Stimulated activated CD4-positive, alpha-beta T cell treated with anti-CD3 and anti-CD28 coated beads, Interleukin-2, amount 100 ng/mL, for 4 hours (primary cell): ENCODE measurements around the gene PLB1.

Experiments used
- DNase-seq: peaks from one replicate; pipeline ENCODE4 v3.0.0-alpha.2; 2020; ENCODE audit warnings: low read depth

Gene PLB1

DNA sequence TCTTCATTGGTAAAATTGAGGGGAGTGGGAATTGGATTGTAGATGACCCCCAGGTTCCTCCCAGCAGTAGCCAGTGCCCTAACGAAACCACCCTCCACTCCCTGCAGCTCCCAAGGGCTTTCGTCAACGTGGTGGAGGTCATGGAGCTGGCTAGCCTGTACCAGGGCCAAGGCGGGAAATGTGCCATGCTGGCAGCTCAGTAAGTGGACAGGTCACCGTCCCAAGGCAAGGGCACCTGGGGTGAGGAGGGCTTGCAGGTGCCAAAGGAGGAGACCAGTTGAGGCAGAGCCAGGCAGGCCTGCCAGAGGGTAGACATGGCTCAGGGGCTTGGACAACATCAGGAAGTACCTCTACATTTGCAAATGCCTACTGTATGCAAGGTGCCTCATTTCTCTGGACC is 133.1 kb downstream of the PLB1 start:
- no peak for DNase-seq

DNA sequence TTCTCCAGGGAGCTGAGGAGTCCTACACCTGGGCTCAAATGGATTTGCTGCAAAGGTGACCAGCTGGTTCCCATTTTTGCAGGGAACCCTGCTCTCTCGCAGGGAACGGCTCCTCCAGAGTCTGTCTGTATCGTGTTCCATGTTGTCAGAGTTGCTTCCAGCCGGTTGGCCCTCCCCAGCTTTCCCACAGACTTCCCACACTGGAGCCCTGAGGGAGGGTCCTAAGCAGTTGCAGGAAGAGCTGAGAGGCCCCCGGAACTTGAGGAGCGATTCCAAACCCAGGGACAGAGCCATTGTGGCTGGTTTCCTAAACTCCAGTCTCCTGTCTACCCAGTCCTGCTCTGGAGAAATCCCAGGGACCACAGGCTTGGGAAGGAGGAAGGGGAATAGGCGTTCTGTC is 134.1 kb downstream of the PLB1 start:
- no peak for DNase-seq

DNA sequence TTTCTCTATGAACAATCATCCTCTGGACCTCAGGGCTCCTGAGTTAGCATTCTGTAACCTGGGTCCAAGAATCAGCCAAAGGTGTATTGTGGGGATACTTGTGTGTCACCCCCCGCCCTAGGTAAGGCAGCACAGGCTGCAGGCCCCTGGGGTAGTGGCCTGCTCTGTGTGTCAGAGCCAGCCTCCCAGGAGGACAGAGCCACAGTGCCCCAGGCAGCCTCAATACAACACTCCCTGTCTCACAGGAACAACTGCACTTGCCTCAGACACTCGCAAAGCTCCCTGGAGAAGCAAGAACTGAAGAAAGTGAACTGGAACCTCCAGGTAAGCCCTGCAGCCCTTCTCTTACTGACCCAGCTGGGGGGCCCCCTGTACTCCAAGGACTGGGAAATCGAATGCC is 134.5 kb downstream of the PLB1 start:
- DNase-seq, result no peak

DNA sequence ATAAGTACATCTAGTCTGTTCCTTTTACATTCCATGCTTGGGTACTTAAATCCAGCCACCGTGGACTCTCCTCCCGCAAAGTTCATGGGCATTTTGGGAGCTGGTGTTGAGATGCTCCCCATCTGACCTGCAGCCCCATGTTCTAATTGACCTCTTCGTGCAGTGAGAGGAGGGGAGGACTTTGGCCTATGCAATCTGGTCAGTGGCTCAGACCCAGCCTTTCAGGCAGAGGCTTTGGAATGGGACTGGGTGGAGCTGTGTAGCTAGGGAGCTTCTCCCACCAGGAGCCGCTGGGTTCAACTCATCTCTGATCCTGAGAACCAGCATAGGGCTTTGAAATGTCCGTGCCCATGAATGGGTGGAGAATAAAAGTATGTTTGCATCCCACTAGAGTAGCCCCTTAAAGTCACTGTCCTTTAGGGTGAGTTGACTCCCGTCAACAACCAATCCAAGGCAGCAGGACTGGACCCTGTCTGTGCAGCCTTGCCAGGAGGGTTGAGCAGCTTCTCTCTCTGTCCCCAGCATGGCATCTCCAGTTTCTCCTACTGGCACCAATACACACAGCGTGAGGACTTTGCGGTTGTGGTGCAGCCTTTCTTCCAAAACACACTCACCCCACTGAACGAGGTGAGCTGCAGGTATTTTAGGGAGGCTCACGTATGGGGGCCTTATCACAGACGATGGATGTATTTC is 135.8 kb downstream of the PLB1 start:
- DNase-seq, result no peak

DNA sequence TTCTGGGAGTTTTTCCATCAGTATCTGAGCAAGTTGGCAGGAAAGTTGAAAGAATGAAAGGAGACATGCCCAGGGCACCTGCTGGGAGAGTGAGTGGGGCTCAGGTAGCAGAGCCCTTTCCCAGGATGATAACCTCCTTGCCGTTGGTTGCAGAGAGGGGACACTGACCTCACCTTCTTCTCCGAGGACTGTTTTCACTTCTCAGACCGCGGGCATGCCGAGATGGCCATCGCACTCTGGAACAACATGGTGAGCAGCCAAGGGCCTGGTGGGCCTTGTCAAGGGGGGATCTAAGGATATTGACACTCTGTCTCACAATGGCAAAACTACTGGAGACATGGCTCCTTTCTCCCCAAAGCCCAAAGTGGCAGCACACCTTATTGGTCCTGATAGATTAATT is 136.9 kb downstream of the PLB1 start:
- no peak for DNase-seq

DNA sequence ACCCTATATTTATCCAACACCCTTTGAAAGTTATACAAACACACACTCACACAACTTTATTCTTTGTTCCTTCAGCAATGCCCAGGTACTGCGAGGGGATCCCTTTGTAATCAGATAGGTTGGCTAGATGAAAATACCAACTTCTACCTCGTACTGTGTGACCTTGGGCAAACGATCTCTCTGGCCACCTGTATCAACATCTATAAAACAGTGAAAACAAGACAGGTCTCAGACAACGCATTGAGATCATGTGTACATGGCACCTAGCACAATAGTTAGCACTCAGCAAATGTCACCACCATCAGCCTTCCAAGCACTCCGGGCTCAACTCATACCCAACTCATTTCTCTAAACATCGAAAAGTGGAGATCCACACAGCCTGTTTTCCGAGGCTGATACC is 137.3 kb downstream of the PLB1 start:
- DNase-seq, result no peak

DNA sequence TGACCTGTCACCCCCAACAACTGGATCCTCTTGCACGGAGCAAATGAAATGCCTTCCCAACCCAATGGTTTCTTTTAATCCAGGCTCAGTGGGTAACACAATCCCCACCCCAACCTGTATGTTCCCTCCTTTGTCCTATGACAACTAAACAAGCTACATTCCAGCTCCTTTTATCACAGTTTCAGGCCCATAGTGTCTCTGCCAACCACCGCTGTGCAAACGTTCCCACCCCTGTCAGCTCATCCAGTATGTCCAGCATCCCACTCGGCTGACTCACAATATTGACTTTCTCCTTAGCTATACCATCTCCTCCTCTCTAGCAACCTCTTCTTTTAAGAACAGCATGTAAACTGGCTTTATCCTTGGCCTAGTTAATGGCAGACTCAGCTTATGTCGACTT is 137.9 kb downstream of the PLB1 start:
- no peak for DNase-seq

DNA sequence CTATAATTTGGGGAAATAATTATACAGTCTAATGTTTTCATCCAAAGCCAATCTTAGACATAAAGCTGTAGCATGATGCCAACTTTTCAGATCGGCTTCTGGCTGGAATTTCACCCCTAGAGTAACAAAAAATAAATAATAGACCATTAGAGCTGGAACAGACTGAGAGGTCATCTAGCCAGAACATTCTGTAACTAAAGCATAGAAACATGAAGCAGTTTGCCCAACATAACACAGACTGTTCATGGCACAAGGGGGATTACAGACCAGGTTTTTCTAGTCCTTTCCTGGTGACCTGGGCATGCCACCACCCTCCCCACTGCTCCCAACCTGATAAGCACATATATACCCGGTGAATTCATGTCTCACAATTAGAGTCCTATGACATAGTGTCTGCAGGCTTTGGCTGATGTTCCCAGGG is 139.3 kb downstream of the PLB1 start:
- DNase-seq, result no peak

DNA sequence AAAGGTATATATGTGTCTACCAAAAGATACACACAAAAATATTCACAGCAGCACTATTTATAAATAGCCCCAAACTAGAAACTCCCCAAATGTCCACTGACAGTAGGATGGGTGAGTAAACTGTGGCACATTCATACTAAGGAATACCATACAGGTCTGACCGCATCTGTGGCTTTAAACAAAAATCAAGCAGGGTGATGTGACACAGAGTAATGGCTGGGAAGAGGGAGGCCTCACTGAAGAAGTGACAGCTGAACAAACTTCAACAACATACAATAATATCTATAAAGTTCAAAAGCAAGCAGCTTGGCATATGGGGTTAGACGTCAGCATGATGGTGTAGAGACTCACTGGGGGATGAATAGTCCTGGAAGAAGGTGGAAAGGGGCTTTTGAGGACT is 140.6 kb downstream of the PLB1 start:
- no peak for DNase-seq

DNA sequence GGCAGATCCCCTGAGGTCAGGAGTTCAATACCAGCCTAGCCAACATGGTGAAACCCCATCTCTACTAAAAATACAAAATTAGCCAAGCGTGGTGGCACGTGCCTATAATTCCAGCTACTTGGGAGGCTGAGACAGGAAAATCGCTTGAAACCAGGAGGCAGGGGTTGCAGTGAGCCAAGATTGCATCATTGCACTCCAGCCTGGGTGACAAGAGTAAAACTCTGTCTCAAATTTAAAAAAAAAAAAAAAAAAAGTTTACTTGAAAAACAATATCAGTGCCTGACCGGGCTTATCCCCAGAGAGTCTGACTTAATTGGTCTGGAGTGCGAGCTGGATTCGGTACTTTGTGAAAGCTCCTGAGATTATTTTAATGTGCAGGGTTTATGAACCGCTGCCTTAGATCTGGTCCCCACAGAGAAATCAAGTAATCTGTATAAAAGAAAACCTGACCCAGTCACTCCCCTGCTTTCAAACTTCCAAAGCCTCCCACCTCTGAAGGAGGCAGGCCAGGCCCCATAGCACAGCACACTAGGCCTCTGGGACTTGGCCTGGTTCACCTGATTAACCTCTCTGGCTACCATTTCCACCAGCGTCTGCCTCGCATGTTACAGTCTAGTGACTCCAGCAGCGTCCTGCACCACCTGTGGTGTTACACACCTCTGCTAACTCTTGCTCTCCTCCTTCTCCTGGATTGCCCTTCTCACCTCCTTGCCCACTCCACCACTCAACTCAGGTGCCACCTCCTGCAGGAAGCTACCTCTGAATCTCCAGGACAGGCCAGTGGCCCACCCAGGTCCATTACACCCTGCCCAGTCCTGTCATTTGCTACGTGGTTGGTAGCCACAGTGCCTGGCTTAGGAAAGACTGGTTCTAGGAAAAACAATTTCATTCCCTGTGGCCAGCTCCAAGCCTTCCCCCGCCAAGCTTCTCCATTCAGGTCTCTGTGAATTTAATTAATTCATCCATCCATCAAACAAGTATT is 141.5 kb downstream of the PLB1 start:
- no peak for DNase-seq

DNA sequence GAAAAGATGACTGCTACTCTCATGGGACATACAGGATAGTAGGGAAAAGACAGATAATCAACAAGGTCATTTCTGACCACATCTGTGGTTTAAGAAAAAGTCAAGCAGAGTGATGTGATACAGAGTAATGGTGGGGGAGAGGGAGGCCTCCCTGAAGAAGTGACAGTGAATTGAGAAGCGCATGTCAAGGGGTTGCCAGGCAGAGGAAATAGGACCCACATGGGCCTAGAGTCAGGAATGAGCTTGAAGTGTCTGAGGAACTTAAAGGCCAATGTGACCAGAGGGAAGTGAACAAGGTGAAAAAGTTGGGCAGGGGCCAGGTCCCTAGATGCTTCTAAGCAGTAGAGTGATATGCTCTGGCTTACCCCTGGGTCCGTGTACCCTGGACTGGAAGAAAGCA is 142.2 kb downstream of the PLB1 start:
- DNase-seq, result no peak

DNA sequence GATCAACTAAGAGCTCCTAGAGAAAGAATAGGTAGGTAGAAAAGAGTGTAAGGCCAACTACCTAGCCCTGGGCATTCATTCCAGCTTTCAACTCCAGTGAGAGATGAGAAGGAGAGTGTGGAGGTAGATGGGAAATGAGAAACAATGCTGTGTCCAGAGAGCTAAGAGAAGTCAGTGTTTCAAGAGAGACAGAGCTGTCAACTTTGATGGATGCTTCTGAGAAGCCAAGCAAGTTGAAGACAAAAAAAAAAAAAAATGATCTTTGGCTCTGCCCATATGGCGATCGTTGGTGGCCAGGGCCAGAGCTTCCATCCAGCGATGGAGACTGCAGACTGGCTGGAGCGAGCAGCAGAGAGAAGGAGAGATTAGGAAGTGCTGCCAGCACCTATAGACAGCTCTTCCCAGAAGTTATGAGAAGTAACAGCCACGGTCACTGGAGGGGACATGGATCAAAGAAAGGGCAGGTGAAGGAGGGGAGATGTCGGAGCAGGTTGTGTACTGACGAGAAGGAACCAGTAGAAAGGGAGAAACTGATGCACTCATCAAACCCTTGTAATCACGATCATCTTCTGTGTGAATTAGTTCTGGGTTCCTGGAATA is 143.3 kb downstream of the PLB1 start:
- no peak for DNase-seq

DNA sequence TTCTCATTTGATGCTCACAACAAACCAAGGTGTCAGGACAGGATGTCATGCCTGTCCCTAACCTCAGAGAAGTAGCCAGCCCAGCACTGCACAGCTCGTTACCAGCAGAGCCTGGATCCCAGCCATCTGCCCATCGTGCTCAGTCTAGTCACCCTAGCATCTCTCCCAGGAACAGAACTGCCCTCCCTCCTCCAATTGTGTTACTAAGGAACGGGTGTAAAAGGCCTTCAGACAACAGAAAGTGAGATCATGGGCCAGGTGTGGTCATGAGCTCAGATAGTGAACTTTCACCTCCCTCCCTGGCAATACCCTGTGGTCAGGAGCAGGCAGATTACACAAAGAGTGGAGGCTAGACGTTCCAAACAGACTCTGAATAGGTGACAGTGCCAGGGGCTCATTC is 144.0 kb downstream of the PLB1 start:
- DNase-seq, result no peak

DNA sequence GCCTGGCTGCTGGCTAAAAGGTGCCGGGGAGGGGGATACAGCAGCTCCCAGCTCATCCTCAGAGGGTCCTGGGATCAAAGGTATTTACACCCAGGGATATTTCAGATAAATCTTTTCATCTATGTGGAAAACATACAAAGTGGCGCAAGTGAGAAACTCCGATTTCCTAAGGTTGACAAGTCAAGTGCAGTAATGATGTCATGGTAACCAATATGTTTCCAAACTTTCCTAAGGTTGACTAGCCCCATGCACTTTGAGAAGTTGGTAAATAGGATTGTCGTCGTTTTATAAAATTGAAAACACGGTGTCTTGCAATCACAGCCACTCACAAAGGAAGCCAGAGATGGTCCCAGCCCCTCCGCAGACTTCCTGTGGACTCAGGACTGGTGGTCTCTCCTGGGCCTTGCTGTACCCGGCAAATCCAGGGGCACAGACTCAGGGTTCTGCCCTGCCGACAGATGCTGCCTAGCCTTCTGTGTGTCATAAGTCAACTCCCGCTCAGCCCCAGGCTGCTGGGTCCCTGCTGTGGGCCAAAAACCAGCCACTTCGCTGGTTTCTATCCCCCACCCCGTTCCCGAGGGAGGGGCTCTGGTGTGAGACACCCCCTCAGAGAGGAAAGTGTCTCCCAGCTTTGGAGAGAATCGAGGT is 144.5 kb downstream of the PLB1 start:
- no peak for DNase-seq

DNA sequence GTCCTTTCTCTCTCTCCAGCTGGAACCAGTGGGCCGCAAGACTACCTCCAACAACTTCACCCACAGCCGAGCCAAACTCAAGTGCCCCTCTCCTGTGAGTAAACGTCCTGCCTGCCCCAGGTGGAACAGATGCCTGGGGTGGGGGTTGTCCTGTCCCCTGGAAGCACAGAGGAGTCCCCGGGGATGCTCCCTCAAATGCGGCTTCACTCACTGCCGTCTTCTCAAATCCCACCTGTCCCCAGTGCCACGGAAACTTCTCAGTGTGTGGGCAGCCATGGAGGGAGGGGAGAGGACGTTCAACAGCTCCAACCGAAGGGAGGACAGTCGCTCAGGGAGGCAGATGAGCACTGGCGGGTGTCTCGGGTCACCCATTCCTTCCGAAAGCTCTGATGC is 145.0 kb downstream of the PLB1 start:
- no peak for DNase-seq

DNA sequence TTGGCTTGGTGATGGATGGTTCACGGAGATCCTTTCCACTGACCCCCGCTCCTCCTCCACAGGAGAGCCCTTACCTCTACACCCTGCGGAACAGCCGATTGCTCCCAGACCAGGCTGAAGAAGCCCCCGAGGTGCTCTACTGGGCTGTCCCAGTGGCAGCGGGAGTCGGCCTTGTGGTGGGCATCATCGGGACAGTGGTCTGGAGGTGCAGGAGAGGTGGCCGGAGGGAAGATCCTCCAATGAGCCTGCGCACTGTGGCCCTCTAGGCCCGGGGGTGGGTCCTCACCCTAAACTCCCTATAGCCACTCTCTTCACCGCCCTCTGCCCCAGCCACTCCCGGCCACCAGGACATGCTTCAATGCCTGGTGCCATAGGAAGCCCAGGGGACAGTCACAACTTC is 146.9 kb downstream of the PLB1 start:
- DNase-seq, result no peak

DNA sequence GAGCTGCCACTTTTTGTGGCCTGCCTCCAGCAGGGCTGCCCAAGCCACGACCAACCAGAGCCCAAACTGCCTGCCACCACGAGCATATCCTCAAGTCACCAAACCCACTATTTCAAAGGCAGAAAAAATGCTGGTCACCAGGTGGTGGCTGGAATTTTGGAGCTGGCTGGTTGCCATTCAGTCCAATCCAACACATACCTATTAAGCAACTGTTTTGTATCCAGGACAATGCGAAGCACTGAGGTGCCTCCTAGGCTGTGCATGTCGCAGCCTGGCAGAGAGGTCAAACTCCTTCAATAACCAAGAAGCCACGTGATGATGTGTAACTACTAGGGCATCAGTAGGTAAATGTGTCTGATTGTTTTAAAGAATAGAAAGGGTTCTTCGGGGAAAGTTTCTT is 147.5 kb downstream of the PLB1 start:
- DNase-seq, result no peak

DNA sequence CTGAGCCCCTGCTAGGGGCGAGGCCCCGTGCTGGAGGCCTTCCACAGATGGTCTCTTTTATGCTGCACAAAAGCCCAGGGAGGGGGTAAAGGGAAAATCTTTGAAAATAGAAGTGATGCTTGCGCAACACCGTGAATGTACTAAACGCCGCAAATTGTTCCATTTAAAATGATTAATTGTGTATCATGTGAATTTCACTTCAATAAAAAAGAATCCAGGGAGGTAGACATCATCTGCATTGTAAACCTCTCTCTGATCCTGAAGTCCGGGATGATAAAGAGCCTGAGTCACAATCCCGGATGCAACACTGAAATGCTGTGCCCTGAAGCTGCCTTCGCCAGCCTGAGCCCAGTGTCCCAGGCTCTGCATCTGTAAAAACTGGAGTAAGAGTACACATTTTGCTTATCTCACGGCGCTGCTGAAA is 148.1 kb downstream of the PLB1 start:
- DNase-seq, result no peak

DNA sequence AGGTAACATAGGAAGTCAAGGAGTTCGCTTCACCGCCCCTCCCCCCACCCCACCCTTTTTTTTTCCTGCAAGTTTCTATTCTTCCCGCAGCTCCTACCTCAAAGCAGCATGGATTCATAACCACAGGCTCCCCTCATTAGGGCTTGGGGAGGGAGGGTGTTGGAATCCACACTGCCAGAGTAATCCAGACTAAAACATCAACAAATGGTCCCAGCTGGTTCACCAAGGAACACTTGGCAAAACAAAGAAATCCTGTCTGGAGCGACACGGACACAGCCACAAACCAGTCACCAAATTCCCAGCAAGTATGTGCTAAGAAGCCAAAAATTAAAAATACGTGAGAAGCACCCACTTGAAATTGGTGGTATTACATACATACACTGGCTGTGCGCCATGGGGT is 148.9 kb downstream of the PLB1 start:
- no peak for DNase-seq

DNA sequence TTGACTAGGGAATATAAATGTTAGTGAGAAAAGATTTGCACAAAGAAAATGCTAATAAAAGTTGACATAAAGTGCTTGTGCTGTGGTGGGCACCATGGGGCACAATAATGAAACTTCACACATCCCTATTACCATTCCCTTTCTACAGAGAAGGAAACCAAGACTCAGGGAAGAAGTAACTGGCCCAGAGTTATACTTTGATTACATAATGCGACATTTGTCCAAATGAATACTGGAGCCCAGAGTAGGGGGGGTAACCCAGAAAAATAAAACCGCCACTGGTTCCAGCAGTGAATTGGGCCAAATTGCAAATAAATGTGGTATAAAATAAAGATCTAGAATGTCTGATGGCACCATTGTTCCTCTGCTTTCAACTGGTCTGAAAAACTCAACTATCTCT is 149.7 kb downstream of the PLB1 start:
- DNase-seq, result no peak

DNA sequence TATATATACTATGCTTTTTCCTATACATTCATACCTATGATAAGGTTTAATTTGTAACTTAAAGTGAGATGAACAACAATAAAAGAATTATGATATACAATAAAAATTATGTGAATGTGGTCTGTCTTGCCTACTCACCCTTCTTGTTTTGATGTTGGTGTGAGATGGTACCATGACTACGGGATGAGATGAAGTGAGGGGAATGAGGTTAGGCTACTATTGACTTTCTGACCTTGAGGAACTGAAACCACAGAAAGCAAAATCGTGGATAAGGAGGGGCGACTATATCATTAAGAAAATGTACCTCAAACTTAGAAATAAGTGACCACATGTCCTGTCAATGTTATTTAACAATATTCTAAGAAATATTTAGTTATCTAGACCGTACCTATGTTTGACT is 151.8 kb downstream of the PLB1 start:
- DNase-seq, result no peak

DNA sequence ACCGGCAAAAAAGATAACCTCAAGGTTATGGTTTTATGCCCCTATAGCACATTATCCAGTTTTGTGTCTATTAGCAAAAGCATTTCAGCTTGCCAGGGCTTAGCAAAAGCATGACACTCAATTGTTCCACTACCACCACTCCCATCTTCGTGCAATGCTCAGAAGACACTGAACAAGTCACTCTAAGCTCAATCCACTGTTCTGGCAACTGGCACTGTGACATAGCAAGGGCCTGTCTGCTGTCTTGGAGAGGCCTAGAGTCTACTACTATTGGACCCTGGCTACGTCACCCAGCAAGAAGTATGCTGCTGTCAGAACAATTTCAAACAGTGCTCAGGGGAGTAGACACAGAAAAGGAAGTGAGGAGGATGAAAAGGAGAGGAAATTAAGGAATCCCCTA is 152.3 kb downstream of the PLB1 start:
- DNase-seq, result no peak
